ENCODE data around the gene ARHGAP25. TPM values are rescaled to one million over a fixed set of nuclear protein-coding genes. Genes with fewer than 3 reads are reported as not detected.

Gene ARHGAP25
- total RNA-seq, 1 donor from 2014 or later, result 9.6 TPM

DNA sequence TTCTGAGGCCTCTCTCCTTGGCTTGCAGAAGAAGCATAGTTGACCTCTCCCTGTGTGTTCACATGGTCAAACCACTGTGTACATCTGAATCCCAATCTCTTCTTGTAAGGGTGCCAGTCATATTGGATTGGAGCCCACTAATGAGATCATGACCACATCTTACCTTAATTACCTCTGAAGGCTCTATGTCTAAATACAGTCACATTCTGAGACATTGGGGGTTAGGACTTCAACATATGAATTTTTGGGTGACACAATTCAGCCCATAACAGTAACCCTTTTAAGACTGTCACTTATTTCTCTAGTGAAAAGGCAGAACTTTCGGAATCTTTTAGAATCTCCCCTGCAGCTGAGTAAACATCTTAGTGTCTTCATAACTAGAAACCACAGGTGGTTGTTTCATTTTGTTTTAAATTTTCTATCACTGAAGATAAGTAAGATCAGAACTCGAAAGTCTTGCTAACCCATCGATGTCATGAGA lies 103.3 kb downstream of the ARHGAP25 start:
- TF ChIP-seq POLR2AphosphoS5 (IDR thresholded peaks at IDR 0.05; ENCODE audit: insufficient read depth in 1 of 2, low read depth in 1 of 2) (no peak), POLR2A (IDR thresholded peaks at IDR 0.05) (no peak)
- TF ChIP-seq, protein P1, sequence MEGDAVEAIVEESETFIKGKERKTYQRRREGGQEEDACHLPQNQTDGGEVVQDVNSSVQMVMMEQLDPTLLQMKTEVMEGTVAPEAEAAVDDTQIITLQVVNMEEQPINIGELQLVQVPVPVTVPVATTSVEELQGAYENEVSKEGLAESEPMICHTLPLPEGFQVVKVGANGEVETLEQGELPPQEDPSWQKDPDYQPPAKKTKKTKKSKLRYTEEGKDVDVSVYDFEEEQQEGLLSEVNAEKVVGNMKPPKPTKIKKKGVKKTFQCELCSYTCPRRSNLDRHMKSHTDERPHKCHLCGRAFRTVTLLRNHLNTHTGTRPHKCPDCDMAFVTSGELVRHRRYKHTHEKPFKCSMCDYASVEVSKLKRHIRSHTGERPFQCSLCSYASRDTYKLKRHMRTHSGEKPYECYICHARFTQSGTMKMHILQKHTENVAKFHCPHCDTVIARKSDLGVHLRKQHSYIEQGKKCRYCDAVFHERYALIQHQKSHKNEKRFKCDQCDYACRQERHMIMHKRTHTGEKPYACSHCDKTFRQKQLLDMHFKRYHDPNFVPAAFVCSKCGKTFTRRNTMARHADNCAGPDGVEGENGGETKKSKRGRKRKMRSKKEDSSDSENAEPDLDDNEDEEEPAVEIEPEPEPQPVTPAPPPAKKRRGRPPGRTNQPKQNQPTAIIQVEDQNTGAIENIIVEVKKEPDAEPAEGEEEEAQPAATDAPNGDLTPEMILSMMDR (IDR thresholded peaks at IDR 0.05), result no peak

DNA sequence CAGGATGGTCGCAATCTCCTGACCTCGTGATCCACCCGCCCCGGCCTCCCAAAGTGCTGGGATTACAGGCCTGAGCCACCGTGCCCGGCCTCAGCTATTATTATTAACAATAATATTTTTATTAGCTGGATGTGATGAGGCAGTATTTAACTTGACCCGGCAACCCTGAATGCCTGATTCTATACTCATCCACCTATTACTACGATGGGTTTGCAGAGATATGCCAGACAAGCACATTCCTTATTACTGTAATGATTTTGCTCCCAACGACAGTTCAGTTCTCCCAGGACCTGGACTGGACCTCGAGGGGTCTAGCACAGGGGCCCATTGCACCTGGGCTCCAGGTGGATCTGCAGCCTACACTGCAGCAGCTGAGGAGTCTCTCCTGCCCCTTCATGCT lies 104.0 kb downstream of the ARHGAP25 start:
- intact Hi-C loops (cut with DNase I), result no loop called here
- Histone ChIP-seq H3K27me3 (no peaks in the 10 kb centered on the region), H3K27ac (no peak overlapping the region), H3K9me3 (no peaks in the 10 kb centered on the region), H3K36me3 (no peaks in the 10 kb centered on the region), H3K4me3 (no peak overlapping the region), H3K4me1 (no peaks in the 10 kb centered on the region)
- TF ChIP-seq, protein P1 (IDR thresholded peaks at IDR 0.05), result no peak
- TF ChIP-seq POLR2AphosphoS5 (IDR thresholded peaks at IDR 0.05; ENCODE audit: insufficient read depth in 1 of 2, low read depth in 1 of 2) (no peak), POLR2A (IDR thresholded peaks at IDR 0.05) (no peak)
- no peak for DNase-seq (ENCODE audit: extremely low spot score in 2 of 2)

More for the DNA sequence above, 103.3 kb downstream of the ARHGAP25 start:
- DNase-seq (ENCODE audit: extremely low spot score in 2 of 2), result no peak
- Histone ChIP-seq H3K4me3 (no peak overlapping the region), H3K9me3 (no peaks in the 10 kb centered on the region), H3K36me3 (no peaks in the 10 kb centered on the region), H3K4me1 (peaks cover under 1% of the 10 kb centered on the region), H3K27ac (no peak overlapping the region), H3K27me3 (no peaks in the 10 kb centered on the region)
- intact Hi-C loops (cut with DNase I), result no loop called here

DNA sequence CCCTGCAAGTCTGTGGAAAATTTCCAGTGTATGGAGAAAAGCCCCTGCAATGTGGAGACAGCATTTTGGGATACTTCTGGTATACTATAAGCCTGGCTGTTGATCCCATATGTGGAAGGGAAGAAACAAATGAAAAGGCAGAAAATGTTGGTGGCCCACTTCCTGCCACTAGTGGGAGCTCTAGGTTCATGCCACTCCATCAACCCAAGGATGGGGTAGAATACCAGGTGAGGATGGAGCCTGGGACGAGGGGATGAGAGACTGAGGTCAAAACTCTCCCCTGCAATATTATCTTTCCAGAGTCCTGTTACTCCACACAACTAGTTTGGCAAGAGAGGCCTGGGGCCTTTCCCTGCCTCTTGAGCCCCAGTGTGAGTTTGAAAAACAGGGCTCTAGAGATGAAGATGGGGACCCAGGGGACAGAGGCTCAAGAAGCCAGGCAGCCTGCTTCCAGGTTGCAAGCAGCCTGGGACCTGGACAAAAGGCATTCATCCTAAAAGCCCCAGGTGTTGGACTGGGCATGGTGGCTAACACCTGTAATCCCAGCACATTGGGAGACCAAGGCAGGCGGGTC lies 104.7 kb downstream of the ARHGAP25 start:
- Histone ChIP-seq H3K27ac (no peak overlapping the region), H3K9me3 (no peaks in the 10 kb centered on the region), H3K4me3 (no peak overlapping the region), H3K27me3 (no peaks in the 10 kb centered on the region), H3K36me3 (no peaks in the 10 kb centered on the region), H3K4me1 (no peaks in the 10 kb centered on the region)
- TF ChIP-seq, protein P1 (IDR thresholded peaks at IDR 0.05), result peak in 1 of 3 experiments; percentile 17
- TF ChIP-seq POLR2AphosphoS5 (IDR thresholded peaks at IDR 0.05; ENCODE audit: insufficient read depth in 1 of 2, low read depth in 1 of 2), result no peak
- intact Hi-C loops (cut with DNase I), result no loop called here
- DNase-seq (ENCODE audit: extremely low spot score in 2 of 2), result no peak

DNA sequence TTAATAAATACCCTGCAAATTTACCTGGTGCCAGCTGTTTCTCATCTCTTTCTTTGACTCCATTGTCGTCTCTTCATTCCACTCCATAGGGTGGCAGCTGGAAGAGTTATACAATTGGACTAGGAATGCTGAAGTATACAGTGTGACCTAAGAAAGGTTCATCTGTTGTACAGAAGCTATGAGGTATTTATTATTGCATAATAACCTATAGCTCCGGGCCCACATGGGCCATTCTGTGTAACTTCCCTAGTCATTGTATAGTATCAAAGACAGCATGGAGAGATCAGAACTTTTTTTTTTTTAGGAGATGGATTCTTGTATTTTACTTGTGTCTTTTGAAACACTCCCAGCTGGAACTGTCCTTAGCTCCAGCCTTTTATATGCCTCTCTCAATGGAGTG lies 110.4 kb downstream of the ARHGAP25 start:
- Histone ChIP-seq H3K36me3 (no peaks in the 10 kb centered on the region), H3K4me3 (no peak overlapping the region), H3K27me3 (no peaks in the 10 kb centered on the region), H3K27ac (no peak overlapping the region), H3K9me3 (no peaks in the 10 kb centered on the region), H3K4me1 (no peaks in the 10 kb centered on the region)
- no peak for DNase-seq (ENCODE audit: extremely low spot score in 2 of 2)
- intact Hi-C loops (cut with DNase I), result no loop called here
- TF ChIP-seq POLR2AphosphoS5 (IDR thresholded peaks at IDR 0.05; ENCODE audit: insufficient read depth in 1 of 2, low read depth in 1 of 2), result no peak
- TF ChIP-seq POLR2A (IDR thresholded peaks at IDR 0.05), result no peak
- TF ChIP-seq, protein P1 (IDR thresholded peaks at IDR 0.05), result no peak

DNA sequence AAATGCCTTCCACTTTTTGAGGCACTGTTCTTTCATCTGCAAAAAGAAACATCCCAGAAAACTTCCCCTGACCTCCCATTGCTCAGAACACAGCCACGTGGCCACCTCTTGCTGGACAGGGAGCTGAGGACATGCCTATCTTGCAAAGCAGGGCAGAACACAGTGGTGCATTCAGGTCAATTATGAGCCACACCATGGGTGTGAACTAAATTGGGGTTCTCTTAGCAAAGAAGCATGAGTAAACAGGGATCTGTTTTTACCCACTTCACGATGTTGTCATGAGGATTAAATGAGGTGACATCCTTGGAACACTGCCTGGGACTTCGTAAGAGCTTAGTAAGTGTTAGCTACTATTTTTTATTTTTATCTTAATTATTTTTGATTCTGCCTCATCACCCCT lies 111.5 kb downstream of the ARHGAP25 start:
- TF ChIP-seq, protein P1 (IDR thresholded peaks at IDR 0.05), result no peak
- Histone ChIP-seq H3K27ac (no peak overlapping the region), H3K36me3 (no peaks in the 10 kb centered on the region), H3K4me3 (no peak overlapping the region), H3K9me3 (no peaks in the 10 kb centered on the region), H3K27me3 (no peaks in the 10 kb centered on the region), H3K4me1 (no peaks in the 10 kb centered on the region)
- intact Hi-C loops (cut with DNase I), result no loop called here
- DNase-seq (ENCODE audit: extremely low spot score in 2 of 2), result no peak

Measured in vagina (tissue), 2 donors.